Measurements from ENCODE around the gene NDST3.

NDST3 gene

DNA sequence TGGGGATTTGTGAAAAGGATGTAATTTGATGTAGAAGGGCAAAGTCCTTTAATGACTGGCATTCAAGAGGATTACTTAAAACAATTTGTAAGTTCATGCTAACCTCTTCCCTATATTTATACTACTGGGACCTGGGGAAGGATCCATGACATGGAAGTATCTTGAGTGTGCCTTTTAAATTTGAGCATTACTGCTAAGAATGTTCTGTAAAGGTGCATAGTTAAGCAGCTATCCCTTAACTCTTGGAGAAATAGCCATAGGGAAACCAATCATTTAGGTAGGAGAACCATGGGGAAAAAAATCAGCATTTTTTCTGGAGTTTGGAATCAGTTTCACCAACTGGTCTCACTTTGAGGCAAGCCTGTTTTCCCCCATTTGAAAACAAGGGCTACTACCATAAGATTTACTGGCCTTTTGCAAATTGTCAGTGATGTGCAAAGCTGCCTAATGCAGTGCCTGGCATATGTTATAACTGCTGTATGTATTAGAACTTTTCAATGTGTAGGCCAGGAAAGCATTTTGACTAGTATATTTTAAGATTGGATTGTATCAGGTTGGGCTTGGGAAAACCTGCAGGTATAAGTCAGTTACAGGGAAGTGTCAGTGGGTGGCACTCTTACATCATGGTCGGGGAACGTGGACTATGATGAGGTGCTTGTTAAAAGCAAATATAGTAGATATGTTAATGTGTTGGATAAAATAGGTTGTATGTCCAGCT lies 246.4 kb downstream of the NDST3 start:
- in situ Hi-C loops (cut with MboI; ENCODE audit: low pct_unique_long_range_greater_than_20kb, low sequenced_read_pairs, unreplicated experiment): no loop called here
- DNase-seq (ENCODE audit: low spot score): no peak
- TF ChIP-seq, protein P1, sequence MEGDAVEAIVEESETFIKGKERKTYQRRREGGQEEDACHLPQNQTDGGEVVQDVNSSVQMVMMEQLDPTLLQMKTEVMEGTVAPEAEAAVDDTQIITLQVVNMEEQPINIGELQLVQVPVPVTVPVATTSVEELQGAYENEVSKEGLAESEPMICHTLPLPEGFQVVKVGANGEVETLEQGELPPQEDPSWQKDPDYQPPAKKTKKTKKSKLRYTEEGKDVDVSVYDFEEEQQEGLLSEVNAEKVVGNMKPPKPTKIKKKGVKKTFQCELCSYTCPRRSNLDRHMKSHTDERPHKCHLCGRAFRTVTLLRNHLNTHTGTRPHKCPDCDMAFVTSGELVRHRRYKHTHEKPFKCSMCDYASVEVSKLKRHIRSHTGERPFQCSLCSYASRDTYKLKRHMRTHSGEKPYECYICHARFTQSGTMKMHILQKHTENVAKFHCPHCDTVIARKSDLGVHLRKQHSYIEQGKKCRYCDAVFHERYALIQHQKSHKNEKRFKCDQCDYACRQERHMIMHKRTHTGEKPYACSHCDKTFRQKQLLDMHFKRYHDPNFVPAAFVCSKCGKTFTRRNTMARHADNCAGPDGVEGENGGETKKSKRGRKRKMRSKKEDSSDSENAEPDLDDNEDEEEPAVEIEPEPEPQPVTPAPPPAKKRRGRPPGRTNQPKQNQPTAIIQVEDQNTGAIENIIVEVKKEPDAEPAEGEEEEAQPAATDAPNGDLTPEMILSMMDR (IDR thresholded peaks at IDR 0.05; ENCODE audit: extremely low read depth, insufficient read depth, missing control alignments): peak; percentile 65

DNA sequence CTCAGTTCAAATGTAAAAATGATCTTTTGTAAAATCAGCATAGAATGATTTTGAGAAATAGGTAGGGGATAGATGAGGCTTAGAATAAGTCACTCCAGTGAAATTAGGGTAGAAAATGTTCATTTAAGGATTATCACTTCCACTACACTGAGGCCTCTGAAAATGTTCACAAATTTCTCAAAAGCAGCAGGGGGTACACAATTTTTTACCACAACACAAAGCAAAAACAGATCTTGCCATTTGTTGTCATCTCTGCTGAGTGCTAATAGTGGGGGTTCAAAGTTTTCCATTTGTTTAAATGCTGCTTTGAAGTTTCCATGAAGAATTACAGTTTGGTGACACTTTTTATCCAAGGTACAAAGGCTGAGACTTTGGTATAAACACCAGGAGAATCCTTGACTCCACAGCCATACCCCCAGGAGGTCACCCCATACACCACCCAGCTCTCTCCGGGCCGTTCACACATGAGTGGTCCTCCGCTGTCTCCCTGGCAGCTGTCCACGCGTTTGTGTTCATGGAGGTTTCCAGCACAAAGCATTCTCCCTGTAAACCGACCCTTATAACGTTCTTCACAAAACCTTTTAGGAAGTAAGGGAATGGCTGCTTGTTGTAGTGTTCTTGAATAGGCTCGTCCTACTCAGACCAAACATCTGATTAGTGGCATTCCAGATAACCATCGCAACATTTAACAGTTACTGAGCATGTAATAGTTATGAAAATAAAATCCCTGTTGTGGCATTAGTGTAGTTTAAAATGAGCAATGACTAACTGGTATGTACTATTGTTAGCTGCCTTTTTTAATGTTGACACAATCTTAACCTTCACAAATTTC lies 247.5 kb downstream of the NDST3 start:
- in situ Hi-C loops (cut with MboI; ENCODE audit: low pct_unique_long_range_greater_than_20kb, low sequenced_read_pairs, unreplicated experiment): no loop called here
- TF ChIP-seq, protein P1 (IDR thresholded peaks at IDR 0.05; ENCODE audit: extremely low read depth, insufficient read depth, missing control alignments): no peak
- no peak for DNase-seq (ENCODE audit: low spot score)

DNA sequence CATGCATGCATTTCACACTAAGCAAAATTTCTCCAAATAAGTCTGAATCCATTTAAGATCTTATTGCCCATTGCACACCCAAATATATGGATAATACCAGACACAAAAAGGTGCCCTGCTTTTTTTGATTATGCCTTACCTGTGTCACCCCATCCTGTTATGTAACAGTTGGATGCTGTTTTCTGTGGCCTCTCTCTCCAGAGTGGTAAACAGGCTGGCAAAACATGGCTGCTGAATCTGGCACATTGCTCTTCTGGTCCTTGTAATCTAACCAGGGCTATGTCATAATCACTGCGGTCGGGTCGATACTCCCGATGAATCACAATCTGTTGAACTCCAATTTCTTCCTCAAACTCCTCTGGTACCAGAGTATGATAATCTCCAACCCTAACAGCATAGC lies 248.4 kb downstream of the NDST3 start:
- in situ Hi-C loops (cut with MboI; ENCODE audit: low pct_unique_long_range_greater_than_20kb, low sequenced_read_pairs, unreplicated experiment): no loop called here
- no peak for DNase-seq (ENCODE audit: low spot score)

DNA sequence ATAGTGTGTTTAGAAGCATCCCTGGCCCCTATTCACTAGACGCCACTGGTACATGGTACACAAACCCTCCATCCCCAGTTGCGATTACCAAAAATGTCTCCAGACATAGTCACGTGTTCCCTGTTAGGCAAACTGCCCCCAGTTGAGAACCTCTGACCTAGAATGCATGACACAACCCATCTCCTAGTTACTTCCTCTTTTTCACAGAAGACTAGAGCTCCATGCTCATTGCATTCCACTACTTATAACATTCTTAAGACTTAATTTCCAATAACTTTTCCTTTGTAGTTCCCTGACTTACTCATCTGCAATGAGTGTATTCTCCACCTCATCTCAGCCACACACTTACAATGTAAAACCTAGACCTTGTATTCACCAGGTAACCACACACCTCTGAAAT lies 249.9 kb downstream of the NDST3 start:
- TF ChIP-seq, protein P1 (IDR thresholded peaks at IDR 0.05; ENCODE audit: extremely low read depth, insufficient read depth, missing control alignments): no peak
- no peak for DNase-seq (ENCODE audit: low spot score)
- in situ Hi-C loops (cut with MboI; ENCODE audit: low pct_unique_long_range_greater_than_20kb, low sequenced_read_pairs, unreplicated experiment): no loop called here

More for the DNA sequence above, 248.4 kb downstream of the NDST3 start:
- TF ChIP-seq, protein P1 (IDR thresholded peaks at IDR 0.05; ENCODE audit: extremely low read depth, insufficient read depth, missing control alignments): no peak

DNA sequence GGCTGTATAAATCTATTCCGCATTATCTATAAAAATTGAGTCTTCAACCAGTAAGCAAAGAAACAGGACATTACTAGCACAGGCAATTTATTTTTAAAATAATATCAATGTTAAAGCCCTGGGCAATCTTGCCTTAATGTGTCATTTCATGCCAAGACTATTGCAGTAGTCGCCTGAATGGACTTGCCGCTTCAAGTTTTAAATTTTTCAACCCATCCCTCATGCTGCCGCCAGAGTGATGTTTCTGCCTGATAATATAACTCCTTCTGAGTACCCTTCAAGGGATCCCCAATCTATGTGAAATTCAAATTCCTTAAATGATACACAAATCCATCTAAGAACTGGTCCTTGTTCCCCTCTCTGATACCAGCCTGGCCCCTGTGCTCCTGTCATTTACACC lies 251.6 kb downstream of the NDST3 start:
- no peak for DNase-seq (ENCODE audit: low spot score)
- TF ChIP-seq, protein P1 (IDR thresholded peaks at IDR 0.05; ENCODE audit: extremely low read depth, insufficient read depth, missing control alignments): no peak
- in situ Hi-C loops (cut with MboI; ENCODE audit: low pct_unique_long_range_greater_than_20kb, low sequenced_read_pairs, unreplicated experiment): no loop called here

DNA sequence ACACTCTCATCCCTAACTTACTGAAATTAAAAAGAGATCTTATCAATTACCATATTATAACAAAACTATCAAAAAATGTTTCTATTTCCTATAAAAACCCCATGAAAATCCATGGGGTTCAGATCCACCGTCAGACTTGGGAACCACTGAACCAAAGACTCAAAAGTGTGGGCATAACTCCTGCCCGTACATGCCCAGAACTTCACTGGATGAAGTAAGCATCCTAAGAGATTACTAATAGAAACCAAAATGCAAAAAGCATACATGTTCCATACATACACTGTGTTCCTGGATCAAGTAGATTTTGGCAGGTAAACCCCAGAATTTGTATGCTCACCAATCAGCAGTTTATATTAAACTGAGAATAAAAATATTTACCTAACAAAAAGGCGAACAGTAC lies 252.4 kb downstream of the NDST3 start:
- TF ChIP-seq, protein P1 (IDR thresholded peaks at IDR 0.05; ENCODE audit: extremely low read depth, insufficient read depth, missing control alignments): no peak
- in situ Hi-C loops (cut with MboI; ENCODE audit: low pct_unique_long_range_greater_than_20kb, low sequenced_read_pairs, unreplicated experiment): no loop called here
- DNase-seq (ENCODE audit: low spot score): no peak
